GM20000 (cell line): ENCODE measurements around the gene ADD3.

Source experiments
- DNase-seq: peaks from one replicate; pipeline ENCODE4 v3.0.0; 2012; ENCODE audit warnings: low spot score
- CTCF ChIP-seq: IDR thresholded peaks from 2 replicates; pipeline ENCODE4 v1.5.1; 2012; ENCODE audit warnings: mild to moderate bottlenecking, control low read depth; ENCODE audit errors: extremely low read depth, missing control alignments

ADD3 gene

GRCh38 chr10:110174816-110175215, 167.0 kb downstream of the ADD3 start:
- DNase-seq, result no peak
- no peak for TF ChIP-seq CTCF

- TF ChIP-seq CTCF, result no peak
- no peak for DNase-seq
Observed at GRCh38 chr10:110175406-110175805, 167.6 kb downstream of the ADD3 start.

GRCh38 chr10:110176141-110177030, 168.6 kb downstream of the ADD3 start:
- TF ChIP-seq CTCF, result no peak
- peak; percentile 27 for DNase-seq

- no peak for DNase-seq
- no peak for TF ChIP-seq CTCF
Observed at GRCh38 chr10:110179220-110179619, 171.4 kb downstream of the ADD3 start.

- no peak for DNase-seq
- TF ChIP-seq CTCF, result no peak
Observed at GRCh38 chr10:110181451-110181850, 173.7 kb downstream of the ADD3 start.

GRCh38 chr10:110181911-110182310, 174.1 kb downstream of the ADD3 start:
- DNase-seq, result no peak
- TF ChIP-seq CTCF, result no peak

GRCh38 chr10:110184398-110184797, 176.6 kb downstream of the ADD3 start:
- no peak for DNase-seq

More at GRCh38 chr10:110184398-110184797, 176.6 kb downstream of the ADD3 start:
- no peak for TF ChIP-seq CTCF
